Panc1 (cell line): Measurements from ENCODE around the gene GDPD5. TPM values are rescaled to one million over a fixed set of nuclear protein-coding genes. Genes with fewer than 3 reads are reported as not detected.

Experiments used
- ATAC-seq: fragments of 200-7000 bp; cut with Tn5 transposase; 2 replicates; pipeline ENCODE4 v1.9.1; 2020; ENCODE audit warnings: mild to moderate bottlenecking, moderate library complexity
- BruUV-seq: library from RNA; stranded (reverse); fragments of 400-500 nt; replicated peaks from 2 replicates; lab custom pipeline; 2021; lab: Mats Ljungman, UMichigan
- CTCF ChIA-PET: fragments of 300-600 bp; sonication (Branson Sonifier 250); formaldehyde crosslinking; loops from one replicate; lab custom pipeline; 2022; ENCODE audit warnings: antibody characterized with exemption; lab: Charles Lee
- POLR2A ChIA-PET: fragments of 300-600 bp; sonication (Branson Sonifier 250); formaldehyde crosslinking; loops from one replicate; lab custom pipeline; 2022; ENCODE audit warnings: antibody characterized with exemption; lab: Charles Lee
- DNase-seq: peaks from one replicate; pipeline ENCODE4 v3.0.0-alpha.2; 2010; ENCODE audit warnings: low read depth, low spot score
- H3K27ac ChIP-seq: 2 replicates; pipeline ENCODE4 v1.5.1; 2011; ENCODE audit warnings: mild to moderate bottlenecking, low read length, inconsistent platforms
- H3K27me3 ChIP-seq: fragments of 200-500 bp; sonication (Bioruptor generic); 2 replicates; pipeline ENCODE4 v1.6.0; 2014; ENCODE audit warnings: low read length, inconsistent platforms; ENCODE audit not compliant: control insufficient read depth, insufficient read depth
- H3K36me3 ChIP-seq: fragments of 200-500 bp; sonication (Bioruptor generic); 2 replicates; pipeline ENCODE4 v1.5.1; 2014; ENCODE audit warnings: inconsistent platforms, mild to moderate bottlenecking, low read length, moderate library complexity; ENCODE audit not compliant: control insufficient read depth, insufficient read depth
- H3K4me1 ChIP-seq: 2 replicates; pipeline ENCODE4 v1.5.1; 2011; ENCODE audit warnings: inconsistent platforms, mild to moderate bottlenecking, low read length, moderate library complexity; ENCODE audit not compliant: control insufficient read depth, insufficient read depth
- H3K4me3 ChIP-seq, 2 experiments: 2 replicates each; pipeline ENCODE4 v1.5.1; 2011 to 2012; ENCODE audit warnings: low read depth in 2 of 2, low read length in 2 of 2, mild to moderate bottlenecking in 2 of 2, inconsistent platforms in 1 of 2, moderate library complexity in 1 of 2
- H3K9me3 ChIP-seq: fragments of 200-500 bp; sonication (Bioruptor generic); 2 replicates; pipeline ENCODE4 v1.5.1; 2014; ENCODE audit warnings: low read depth, mild to moderate bottlenecking, inconsistent platforms, low read length, moderate library complexity; ENCODE audit not compliant: control insufficient read depth, insufficient read depth
- POLR2AphosphoS5 ChIP-seq: IDR thresholded peaks from 2 replicates; pipeline ENCODE4 v1.6.1; 2012; ENCODE audit warnings: mild to moderate bottlenecking, low read depth, low read length, moderate library complexity
- SIN3A ChIP-seq: IDR thresholded peaks from 2 replicates; pipeline ENCODE4 v1.6.1; 2012; ENCODE audit warnings: low read depth, mild to moderate bottlenecking, low read length, moderate library complexity, borderline replicate concordance; ENCODE audit not compliant: insufficient read depth
- TCF7L2 ChIP-seq: IDR thresholded peaks from 2 replicates; pipeline ENCODE4 v1.6.1; 2011; ENCODE audit warnings: mild to moderate bottlenecking, low read depth, low read length, inconsistent platforms
- in situ Hi-C: cut with HindIII; loops from 2 replicates; pipeline ENCODE4 v1.10.0; 2016; ENCODE audit warnings: low sequenced_read_pairs, low pct_unique_long_range_greater_than_20kb
- intact Hi-C: fragments of 100-400 bp; cut with micrococcal nuclease; formaldehyde crosslinking; loops from one replicate; pipeline ENCODE4 v1.10.0; 2022; ENCODE audit not compliant: unreplicated experiment
- total RNA-seq: library from RNA; stranded (reverse); gene quantifications from one replicate; pipeline ENCODE4 v1.2.1, GENCODE V29; 2021; ENCODE audit not compliant: unreplicated experiment
- TF ChIP-seq, protein P1 (sequence below): fragments of 450-650 bp; IDR thresholded peaks from 2 replicates; pipeline ENCODE4 v1.5.1; 2017; ENCODE audit warnings: mild to moderate bottlenecking
- TF ChIP-seq, protein P2 (sequence below), 2 experiments: IDR thresholded peaks; 2 replicates each; pipeline ENCODE4 v1.6.1; 2011 to 2012; ENCODE audit warnings: low read depth in 2 of 2, control low read depth in 1 of 2, low read length in 1 of 2, mild to moderate bottlenecking in 1 of 2, moderate library complexity in 1 of 2; ENCODE audit not compliant: insufficient read depth in 1 of 2

The GDPD5 gene
- total RNA-seq, 1 experiment from 2014 or later = 6.0 TPM

DNA sequence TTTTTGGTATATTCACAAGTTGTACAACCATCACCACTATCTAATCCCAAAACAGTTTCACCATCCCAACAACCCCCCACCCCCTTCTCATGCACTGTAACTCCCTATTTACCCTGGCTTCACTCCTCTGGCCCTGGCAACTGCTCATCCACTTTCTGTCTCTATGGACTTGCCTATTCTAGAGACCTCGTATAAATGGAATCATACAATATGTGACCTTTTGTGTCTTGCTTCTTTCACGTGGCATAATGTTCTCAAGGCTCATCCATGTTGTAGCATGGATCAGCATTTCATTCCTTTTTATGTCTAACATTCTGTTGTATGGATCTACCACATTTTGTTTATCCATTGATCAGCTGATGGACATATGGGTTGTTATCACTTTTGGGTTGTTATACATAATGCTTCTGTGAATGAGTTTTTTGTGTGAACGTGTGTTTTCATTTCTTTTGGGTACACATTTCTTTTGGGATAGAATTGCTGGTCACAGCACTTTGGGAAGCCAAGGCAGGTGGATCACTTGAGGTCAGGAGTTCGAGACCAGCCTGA is 46.1 kb downstream of the GDPD5 start:
- POLR2A ChIA-PET = no interaction called here
- H3K27me3 ChIP-seq = no peaks in the 10 kb centered on the region
- intact Hi-C loops = no loop called here
- no peak overlapping the region for H3K4me3 ChIP-seq
- BruUV-seq = no TSS peak
- in situ Hi-C loops = no loop called here
- DNase-seq (no peak), ATAC-seq (no peak)
- H3K27ac ChIP-seq = no peak overlapping the region
- no peaks in the 10 kb centered on the region for H3K4me1 ChIP-seq
- TF ChIP-seq, protein P1, sequence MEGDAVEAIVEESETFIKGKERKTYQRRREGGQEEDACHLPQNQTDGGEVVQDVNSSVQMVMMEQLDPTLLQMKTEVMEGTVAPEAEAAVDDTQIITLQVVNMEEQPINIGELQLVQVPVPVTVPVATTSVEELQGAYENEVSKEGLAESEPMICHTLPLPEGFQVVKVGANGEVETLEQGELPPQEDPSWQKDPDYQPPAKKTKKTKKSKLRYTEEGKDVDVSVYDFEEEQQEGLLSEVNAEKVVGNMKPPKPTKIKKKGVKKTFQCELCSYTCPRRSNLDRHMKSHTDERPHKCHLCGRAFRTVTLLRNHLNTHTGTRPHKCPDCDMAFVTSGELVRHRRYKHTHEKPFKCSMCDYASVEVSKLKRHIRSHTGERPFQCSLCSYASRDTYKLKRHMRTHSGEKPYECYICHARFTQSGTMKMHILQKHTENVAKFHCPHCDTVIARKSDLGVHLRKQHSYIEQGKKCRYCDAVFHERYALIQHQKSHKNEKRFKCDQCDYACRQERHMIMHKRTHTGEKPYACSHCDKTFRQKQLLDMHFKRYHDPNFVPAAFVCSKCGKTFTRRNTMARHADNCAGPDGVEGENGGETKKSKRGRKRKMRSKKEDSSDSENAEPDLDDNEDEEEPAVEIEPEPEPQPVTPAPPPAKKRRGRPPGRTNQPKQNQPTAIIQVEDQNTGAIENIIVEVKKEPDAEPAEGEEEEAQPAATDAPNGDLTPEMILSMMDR = no peak
- TF ChIP-seq TCF7L2 (no peak), SIN3A (no peak), POLR2AphosphoS5 (no peak)
- TF ChIP-seq, protein P2, sequence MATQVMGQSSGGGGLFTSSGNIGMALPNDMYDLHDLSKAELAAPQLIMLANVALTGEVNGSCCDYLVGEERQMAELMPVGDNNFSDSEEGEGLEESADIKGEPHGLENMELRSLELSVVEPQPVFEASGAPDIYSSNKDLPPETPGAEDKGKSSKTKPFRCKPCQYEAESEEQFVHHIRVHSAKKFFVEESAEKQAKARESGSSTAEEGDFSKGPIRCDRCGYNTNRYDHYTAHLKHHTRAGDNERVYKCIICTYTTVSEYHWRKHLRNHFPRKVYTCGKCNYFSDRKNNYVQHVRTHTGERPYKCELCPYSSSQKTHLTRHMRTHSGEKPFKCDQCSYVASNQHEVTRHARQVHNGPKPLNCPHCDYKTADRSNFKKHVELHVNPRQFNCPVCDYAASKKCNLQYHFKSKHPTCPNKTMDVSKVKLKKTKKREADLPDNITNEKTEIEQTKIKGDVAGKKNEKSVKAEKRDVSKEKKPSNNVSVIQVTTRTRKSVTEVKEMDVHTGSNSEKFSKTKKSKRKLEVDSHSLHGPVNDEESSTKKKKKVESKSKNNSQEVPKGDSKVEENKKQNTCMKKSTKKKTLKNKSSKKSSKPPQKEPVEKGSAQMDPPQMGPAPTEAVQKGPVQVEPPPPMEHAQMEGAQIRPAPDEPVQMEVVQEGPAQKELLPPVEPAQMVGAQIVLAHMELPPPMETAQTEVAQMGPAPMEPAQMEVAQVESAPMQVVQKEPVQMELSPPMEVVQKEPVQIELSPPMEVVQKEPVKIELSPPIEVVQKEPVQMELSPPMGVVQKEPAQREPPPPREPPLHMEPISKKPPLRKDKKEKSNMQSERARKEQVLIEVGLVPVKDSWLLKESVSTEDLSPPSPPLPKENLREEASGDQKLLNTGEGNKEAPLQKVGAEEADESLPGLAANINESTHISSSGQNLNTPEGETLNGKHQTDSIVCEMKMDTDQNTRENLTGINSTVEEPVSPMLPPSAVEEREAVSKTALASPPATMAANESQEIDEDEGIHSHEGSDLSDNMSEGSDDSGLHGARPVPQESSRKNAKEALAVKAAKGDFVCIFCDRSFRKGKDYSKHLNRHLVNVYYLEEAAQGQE (IDR thresholded peaks at IDR 0.05; ENCODE audit: insufficient read depth in 1 of 2, low read depth in 2 of 2, low read length in 1 of 2) = no peak
- H3K9me3 ChIP-seq = no peaks in the 10 kb centered on the region
- H3K36me3 ChIP-seq = no peaks in the 10 kb centered on the region
- CTCF ChIA-PET = no interaction called here

DNA sequence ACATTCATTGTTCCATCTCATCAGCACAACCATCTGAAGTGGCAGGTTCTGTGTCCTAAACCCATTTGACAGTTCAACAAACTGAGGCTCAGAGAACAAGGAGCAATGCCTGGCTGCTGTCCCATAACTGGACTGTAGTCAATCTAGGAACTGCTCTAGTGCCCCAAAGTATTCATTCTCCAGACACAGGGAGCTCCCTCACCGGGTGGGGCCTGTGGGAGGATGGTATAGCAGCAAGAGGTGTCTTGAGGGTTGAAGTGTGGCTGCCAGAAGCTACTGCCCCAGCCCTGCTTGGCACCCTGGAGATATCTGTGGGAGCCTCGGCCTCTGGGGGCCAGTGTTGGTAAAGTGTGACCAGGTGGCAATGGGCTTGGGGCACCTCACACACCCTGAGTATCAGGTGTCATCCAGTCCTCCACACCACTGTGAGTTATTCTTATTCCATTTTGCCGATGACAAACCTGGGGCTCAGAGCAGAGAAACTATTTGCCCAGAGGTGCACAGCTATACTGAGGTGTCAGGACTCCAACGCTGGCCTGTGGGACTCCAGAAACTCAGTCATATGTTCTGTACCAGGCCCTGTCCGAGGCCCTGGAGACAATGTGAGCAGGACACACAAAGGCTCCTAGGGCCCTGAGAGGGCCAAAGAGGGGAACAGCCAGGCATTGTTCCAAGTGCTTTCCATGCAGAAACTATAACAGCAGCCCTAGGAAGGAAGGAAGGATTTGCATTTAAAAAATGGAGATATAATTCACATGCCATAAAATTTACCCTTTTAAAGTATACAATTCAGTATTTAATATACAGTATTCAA is 46.8 kb downstream of the GDPD5 start:
- intact Hi-C loops (no loop called here), in situ Hi-C loops (no loop called here)
- H3K36me3 ChIP-seq = no peaks in the 10 kb centered on the region
- H3K9me3 ChIP-seq = no peaks in the 10 kb centered on the region
- H3K27me3 ChIP-seq = no peaks in the 10 kb centered on the region
- ChIA-PET POLR2A (no interaction called here), CTCF (no interaction called here)
- ATAC-seq (no peak), DNase-seq (no peak)
- TF ChIP-seq TCF7L2 = no peak
- TF ChIP-seq, protein P1 = no peak
- TF ChIP-seq POLR2AphosphoS5 = no peak
- TF ChIP-seq SIN3A = no peak
- TF ChIP-seq, protein P2 (IDR thresholded peaks at IDR 0.05; ENCODE audit: insufficient read depth in 1 of 2, low read depth in 2 of 2, low read length in 1 of 2) = no peak
- BruUV-seq = no TSS peak
- no peak overlapping the region for H3K4me3 ChIP-seq
- no peak overlapping the region for H3K27ac ChIP-seq
- no peaks in the 10 kb centered on the region for H3K4me1 ChIP-seq
